Measurements from ENCODE around the gene RAB34. TPM values are rescaled to one million over a fixed set of nuclear protein-coding genes. Genes with fewer than 3 reads are reported as not detected.

RAB34 gene
- total and polyA plus RNA-seq, 2 donors (not counting 1 experiment from before 2014, with no cell fraction given), result 17.1 to 18.0 TPM

- H3K4me3 ChIP-seq (ENCODE audit: control extremely low read depth in 1 of 5, extremely low read depth in 1 of 5, insufficient read depth in 1 of 5, low read depth in 2 of 5, low read length in 4 of 5), result no peak overlapping the region
- POLR2A ChIA-PET, result no interaction called here
- H3K9ac ChIP-seq (ENCODE audit: low read length), result no peak overlapping the region
- H3K4me1 ChIP-seq (ENCODE audit: control insufficient read depth in 2 of 2, insufficient read depth in 2 of 2, low read length in 2 of 2), result peaks cover 0 to 3% of the 10 kb centered on the region in 2 donors
- H3K4me2 ChIP-seq (replicated peaks; ENCODE audit: low read depth, low read length, poor library complexity, severe bottlenecking), result no peak overlapping the region
- peaks cover 4% of the 10 kb centered on the region for H3K4me1 Mint-ChIP-seq
- H3K9me3 ChIP-seq (ENCODE audit: control extremely low read depth in 1 of 3, control insufficient read depth in 2 of 3, insufficient read depth in 1 of 3, low read length in 2 of 3), result no peaks in the 10 kb centered on the region
- no peaks in the 10 kb centered on the region for H3K9me3 Mint-ChIP-seq (ENCODE audit: insufficient read depth)
- intact Hi-C loops (cut with micrococcal nuclease), result no loop called here
- ATAC-seq (ENCODE audit: low read depth) (no peak), DNase-seq (peak; percentile 29)
- H3K27ac Mint-ChIP-seq, result no peak overlapping the region
- peaks cover 36% of the 10 kb centered on the region for H3K79me2 ChIP-seq (ENCODE audit: control insufficient read depth, insufficient read depth, low read length)
- peaks cover 4 to 44% of the 10 kb centered on the region in 2 experiments for H3K36me3 ChIP-seq (replicated peaks in 1 of 2; ENCODE audit: control extremely low read depth in 1 of 2, control insufficient read depth in 1 of 2, extremely low read depth in 1 of 2, insufficient read depth in 2 of 2, low read length in 1 of 2)
- H3K4me3 Mint-ChIP-seq, result no peak overlapping the region
- no peaks in the 10 kb centered on the region for H3K27me3 ChIP-seq (replicated peaks in 1 of 4; ENCODE audit: control extremely low read depth in 1 of 4, control insufficient read depth in 3 of 4, insufficient read depth in 4 of 4, low read length in 3 of 4)
- 95% methylated on average over 2 of the region's 5 CpGs for WGBS (ENCODE audit: insufficient coverage)
- H4K20me1 ChIP-seq (ENCODE audit: control insufficient read depth, insufficient read depth, low read length, poor library complexity, severe bottlenecking), result peaks cover 28% of the 10 kb centered on the region
- no peak for TF ChIP-seq EZH2 (IDR thresholded peaks at IDR 0.05; ENCODE audit: borderline replicate concordance, insufficient read depth, low read depth, low read length, poor library complexity, severe bottlenecking)
- TF ChIP-seq, protein P1, sequence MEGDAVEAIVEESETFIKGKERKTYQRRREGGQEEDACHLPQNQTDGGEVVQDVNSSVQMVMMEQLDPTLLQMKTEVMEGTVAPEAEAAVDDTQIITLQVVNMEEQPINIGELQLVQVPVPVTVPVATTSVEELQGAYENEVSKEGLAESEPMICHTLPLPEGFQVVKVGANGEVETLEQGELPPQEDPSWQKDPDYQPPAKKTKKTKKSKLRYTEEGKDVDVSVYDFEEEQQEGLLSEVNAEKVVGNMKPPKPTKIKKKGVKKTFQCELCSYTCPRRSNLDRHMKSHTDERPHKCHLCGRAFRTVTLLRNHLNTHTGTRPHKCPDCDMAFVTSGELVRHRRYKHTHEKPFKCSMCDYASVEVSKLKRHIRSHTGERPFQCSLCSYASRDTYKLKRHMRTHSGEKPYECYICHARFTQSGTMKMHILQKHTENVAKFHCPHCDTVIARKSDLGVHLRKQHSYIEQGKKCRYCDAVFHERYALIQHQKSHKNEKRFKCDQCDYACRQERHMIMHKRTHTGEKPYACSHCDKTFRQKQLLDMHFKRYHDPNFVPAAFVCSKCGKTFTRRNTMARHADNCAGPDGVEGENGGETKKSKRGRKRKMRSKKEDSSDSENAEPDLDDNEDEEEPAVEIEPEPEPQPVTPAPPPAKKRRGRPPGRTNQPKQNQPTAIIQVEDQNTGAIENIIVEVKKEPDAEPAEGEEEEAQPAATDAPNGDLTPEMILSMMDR (IDR thresholded peaks at IDR 0.05), result no peak
- no peak overlapping the region for H2AFZ ChIP-seq (ENCODE audit: insufficient read depth, low read depth, low read length, poor library complexity, severe bottlenecking)
- no peak overlapping the region for H3K27ac ChIP-seq (ENCODE audit: low read length in 2 of 2)
- no peaks in the 10 kb centered on the region for H3K27me3 Mint-ChIP-seq
- CTCF ChIA-PET, result interaction anchor here (0.7 to 1.5 kb wide), 4 partner anchors 8 to 170 kb away, joined by 3 to 7 read pairs (median 3); partner anchors contain the start of gene TLCD1
These were observed 38.6 kb upstream of the RAB34 start for GRCh38 chr17:28756049-28756804.

DNA sequence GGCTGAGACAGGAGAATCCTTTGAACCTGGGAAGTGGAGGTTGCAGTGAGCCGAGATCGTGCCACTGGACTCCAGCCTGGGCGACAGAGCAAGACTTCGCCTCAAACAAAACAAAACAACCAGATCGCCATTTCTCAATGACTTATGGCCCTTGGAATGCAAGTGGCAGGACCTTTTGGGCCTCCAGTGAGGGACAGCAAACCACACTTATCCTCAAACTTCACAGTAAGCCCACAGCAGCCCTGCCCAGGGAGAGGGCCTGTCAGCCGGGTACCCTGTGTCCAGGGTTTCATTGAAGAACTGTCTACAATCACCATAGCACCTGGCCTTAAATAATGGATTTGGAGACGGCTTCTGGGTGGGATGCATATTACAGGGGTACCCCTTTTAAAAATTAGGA is 37.8 kb upstream of the RAB34 start:
- H3K4me2 ChIP-seq (replicated peaks; ENCODE audit: low read depth, low read length, poor library complexity, severe bottlenecking), result no peak overlapping the region
- ATAC-seq (ENCODE audit: low read depth), result no peak
- peaks cover 3% of the 10 kb centered on the region in 2 donors for H3K4me1 ChIP-seq (ENCODE audit: control insufficient read depth in 2 of 2, insufficient read depth in 2 of 2, low read length in 2 of 2)
- H3K9me3 ChIP-seq (ENCODE audit: control extremely low read depth in 1 of 3, control insufficient read depth in 2 of 3, insufficient read depth in 1 of 3, low read length in 2 of 3), result no peaks in the 10 kb centered on the region
- Mint-ChIP-seq H3K4me3 (no peak overlapping the region), H3K4me1 (peaks cover 3% of the 10 kb centered on the region), H3K27ac (no peak overlapping the region), H3K27me3 (no peaks in the 10 kb centered on the region), H3K9me3 (ENCODE audit: insufficient read depth) (no peaks in the 10 kb centered on the region)
- WGBS (ENCODE audit: insufficient coverage), result 95% methylated on average over 3 of the region's 7 CpGs
- CTCF ChIA-PET, result interaction anchor here (1.5 to 18.9 kb wide), 3 partner anchors 8 to 29 kb away, joined by 7 to 1020 read pairs (median 14); partner anchors contain the start of genes NEK8, RPL23A and TLCD1
- intact Hi-C loops (cut with micrococcal nuclease), result no loop called here
- TF ChIP-seq, protein P1 (IDR thresholded peaks at IDR 0.05), result no peak
- no peak for TF ChIP-seq EZH2 (IDR thresholded peaks at IDR 0.05; ENCODE audit: borderline replicate concordance, insufficient read depth, low read depth, low read length, poor library complexity, severe bottlenecking)
- no peak overlapping the region for H3K27ac ChIP-seq (ENCODE audit: low read length in 2 of 2)
- peaks cover 42% of the 10 kb centered on the region for H3K79me2 ChIP-seq (ENCODE audit: control insufficient read depth, insufficient read depth, low read length)
- H3K36me3 ChIP-seq (replicated peaks in 1 of 2; ENCODE audit: control extremely low read depth in 1 of 2, control insufficient read depth in 1 of 2, extremely low read depth in 1 of 2, insufficient read depth in 2 of 2, low read length in 1 of 2), result peaks cover 2 to 46% of the 10 kb centered on the region in 2 experiments
- peak; percentile 27 for DNase-seq
- peaks cover 34% of the 10 kb centered on the region for H4K20me1 ChIP-seq (ENCODE audit: control insufficient read depth, insufficient read depth, low read length, poor library complexity, severe bottlenecking)
- no peak overlapping the region for H2AFZ ChIP-seq (ENCODE audit: insufficient read depth, low read depth, low read length, poor library complexity, severe bottlenecking)
- no peak overlapping the region for H3K9ac ChIP-seq (ENCODE audit: low read length)
- no peak overlapping the region for H3K4me3 ChIP-seq (ENCODE audit: control extremely low read depth in 1 of 5, extremely low read depth in 1 of 5, insufficient read depth in 1 of 5, low read depth in 2 of 5, low read length in 4 of 5)
- POLR2A ChIA-PET, result no interaction called here
- H3K27me3 ChIP-seq (replicated peaks in 1 of 4; ENCODE audit: control extremely low read depth in 1 of 4, control insufficient read depth in 3 of 4, insufficient read depth in 4 of 4, low read length in 3 of 4), result no peaks in the 10 kb centered on the region
